Activated T-helper 17 cell treated with anti-CD3 and anti-CD28 coated beads, Interleukin-2, amount 50 U/mL, for 72 hours (primary cell): Measurements from ENCODE around the gene OR4D2. TPM values are rescaled to one million over a fixed set of nuclear protein-coding genes. Genes with fewer than 3 reads are reported as not detected.

Experiments used
- ATAC-seq: fragments of 150-1000 bp; cut with Tn5 transposase; replicated peaks from 2 replicates; pipeline ENCODE4 v1.10.0; 2021; ENCODE audit warnings: mild to moderate bottlenecking, moderate library complexity
- H3K27ac Mint-ChIP-seq: one replicate; pipeline ENCODE4 v1.8.0; 2022; ENCODE audit warnings: mixed read lengths
- H3K27me3 Mint-ChIP-seq: one replicate; pipeline ENCODE4 v1.8.0; 2022; ENCODE audit warnings: mixed read lengths
- H3K36me3 Mint-ChIP-seq: one replicate; pipeline ENCODE4 v1.8.0; 2022; ENCODE audit warnings: low read depth, mild to moderate bottlenecking, mixed read lengths
- H3K4me1 Mint-ChIP-seq: one replicate; pipeline ENCODE4 v1.8.0; 2022; ENCODE audit warnings: mixed read lengths
- H3K4me3 Mint-ChIP-seq: one replicate; pipeline ENCODE4 v1.8.0; 2022; ENCODE audit warnings: mild to moderate bottlenecking, mixed read lengths
- H3K9me3 Mint-ChIP-seq: one replicate; pipeline ENCODE4 v1.8.0; 2022; ENCODE audit warnings: mixed read lengths
- total RNA-seq, 2 donors: library from RNA; stranded (reverse); gene quantifications; one replicate each; pipeline ENCODE4 v1.2.3, GENCODE V29; 2022

Gene OR4D2
- total RNA-seq, 2 donors from 2014 or later = not detected

GRCh38 chr17:58153671-58154070 lies 13.1 kb upstream of the OR4D2 start:
- ATAC-seq = no peak
- H3K27ac Mint-ChIP-seq = peak overlapping the region; percentile 82
- H3K27me3 Mint-ChIP-seq = no peaks in the 10 kb centered on the region
- peaks cover 39% of the 10 kb centered on the region for H3K4me1 Mint-ChIP-seq
- H3K36me3 Mint-ChIP-seq = no peaks in the 10 kb centered on the region
- peak overlapping the region; percentile 58 for H3K4me3 Mint-ChIP-seq
- H3K9me3 Mint-ChIP-seq = peaks cover 4% of the 10 kb centered on the region

- Mint-ChIP-seq H3K27ac (peak overlapping the region; percentile 92), H3K4me1 (peaks cover 40% of the 10 kb centered on the region), H3K4me3 (peak overlapping the region; percentile 93), H3K9me3 (peaks cover 8% of the 10 kb centered on the region), H3K27me3 (no peaks in the 10 kb centered on the region), H3K36me3 (no peaks in the 10 kb centered on the region)
- ATAC-seq = peak; percentile 89
These were observed 9.7 kb upstream of the OR4D2 start for GRCh38 chr17:58156839-58157803.

- H3K36me3 Mint-ChIP-seq = no peaks in the 10 kb centered on the region
- H3K4me3 Mint-ChIP-seq = peak overlapping the region; percentile 93
- H3K9me3 Mint-ChIP-seq = peaks cover 8% of the 10 kb centered on the region
- no peak overlapping the region for H3K27ac Mint-ChIP-seq
- H3K4me1 Mint-ChIP-seq = peaks cover 29% of the 10 kb centered on the region
- no peak for ATAC-seq
- H3K27me3 Mint-ChIP-seq = no peaks in the 10 kb centered on the region
These were observed 8.6 kb upstream of the OR4D2 start for GRCh38 chr17:58158181-58158580.

GRCh38 chr17:58161566-58161965 lies 5.2 kb upstream of the OR4D2 start:
- no peak overlapping the region for H3K4me3 Mint-ChIP-seq
- H3K36me3 Mint-ChIP-seq = no peaks in the 10 kb centered on the region
- no peak for ATAC-seq
- H3K4me1 Mint-ChIP-seq = peaks cover 11% of the 10 kb centered on the region
- H3K9me3 Mint-ChIP-seq = peaks cover 4% of the 10 kb centered on the region
- no peaks in the 10 kb centered on the region for H3K27me3 Mint-ChIP-seq
- H3K27ac Mint-ChIP-seq = no peak overlapping the region

GRCh38 chr17:58165981-58166380 lies 801 bp upstream of the OR4D2 start:
- Mint-ChIP-seq H3K4me3 (no peak overlapping the region), H3K27me3 (no peaks in the 10 kb centered on the region), H3K27ac (no peak overlapping the region), H3K9me3 (no peaks in the 10 kb centered on the region), H3K4me1 (peaks cover 17% of the 10 kb centered on the region), H3K36me3 (no peaks in the 10 kb centered on the region)
- ATAC-seq = no peak

- Mint-ChIP-seq H3K36me3 (no peaks in the 10 kb centered on the region), H3K27me3 (no peaks in the 10 kb centered on the region), H3K4me1 (peaks cover 30% of the 10 kb centered on the region), H3K9me3 (no peaks in the 10 kb centered on the region), H3K27ac (peak overlapping the region; percentile 68), H3K4me3 (peak overlapping the region; percentile 60)
- no peak for ATAC-seq
These were observed 3.8 kb downstream of the OR4D2 start for GRCh38 chr17:58170622-58171021.

- no peaks in the 10 kb centered on the region for H3K27me3 Mint-ChIP-seq
- peak overlapping the region; percentile 53 for H3K4me3 Mint-ChIP-seq
- no peaks in the 10 kb centered on the region for H3K36me3 Mint-ChIP-seq
- no peaks in the 10 kb centered on the region for H3K9me3 Mint-ChIP-seq
- peak; percentile 94 for ATAC-seq
- peak overlapping the region; percentile 82 for H3K27ac Mint-ChIP-seq
- H3K4me1 Mint-ChIP-seq = peaks cover 30% of the 10 kb centered on the region
These were observed 5.7 kb downstream of the OR4D2 start for GRCh38 chr17:58172369-58173071.

GRCh38 chr17:58174871-58175270 lies 8.1 kb downstream of the OR4D2 start:
- Mint-ChIP-seq H3K27me3 (no peaks in the 10 kb centered on the region), H3K4me1 (peaks cover 22% of the 10 kb centered on the region), H3K9me3 (no peaks in the 10 kb centered on the region), H3K36me3 (no peaks in the 10 kb centered on the region), H3K4me3 (no peak overlapping the region), H3K27ac (no peak overlapping the region)
- ATAC-seq = no peak

- ATAC-seq = no peak
- Mint-ChIP-seq H3K27ac (no peak overlapping the region), H3K36me3 (no peaks in the 10 kb centered on the region), H3K4me3 (no peak overlapping the region), H3K27me3 (no peaks in the 10 kb centered on the region), H3K4me1 (peaks cover 13% of the 10 kb centered on the region), H3K9me3 (no peaks in the 10 kb centered on the region)
These were observed 9.4 kb downstream of the OR4D2 start for GRCh38 chr17:58176200-58176599.

GRCh38 chr17:58181796-58182195 lies 15.0 kb downstream of the OR4D2 start:
- no peak for ATAC-seq
- Mint-ChIP-seq H3K27me3 (no peaks in the 10 kb centered on the region), H3K36me3 (no peaks in the 10 kb centered on the region), H3K4me3 (no peak overlapping the region), H3K4me1 (no peaks in the 10 kb centered on the region), H3K27ac (no peak overlapping the region), H3K9me3 (no peaks in the 10 kb centered on the region)

- H3K4me1 Mint-ChIP-seq = no peaks in the 10 kb centered on the region
- peaks cover 6% of the 10 kb centered on the region for H3K27me3 Mint-ChIP-seq
- no peaks in the 10 kb centered on the region for H3K36me3 Mint-ChIP-seq
- ATAC-seq = no peak
- H3K4me3 Mint-ChIP-seq = no peak overlapping the region
- no peak overlapping the region for H3K27ac Mint-ChIP-seq
- no peaks in the 10 kb centered on the region for H3K9me3 Mint-ChIP-seq
These were observed 16.7 kb downstream of the OR4D2 start for GRCh38 chr17:58183514-58183913.

GRCh38 chr17:58184308-58184985 lies 17.7 kb downstream of the OR4D2 start:
- Mint-ChIP-seq H3K27ac (no peak overlapping the region), H3K4me1 (no peaks in the 10 kb centered on the region), H3K4me3 (no peak overlapping the region), H3K9me3 (no peaks in the 10 kb centered on the region), H3K36me3 (no peaks in the 10 kb centered on the region), H3K27me3 (peaks cover 6% of the 10 kb centered on the region)
- no peak for ATAC-seq

GRCh38 chr17:58184986-58185761 lies 18.4 kb downstream of the OR4D2 start:
- H3K27me3 Mint-ChIP-seq = peaks cover 12% of the 10 kb centered on the region
- H3K4me3 Mint-ChIP-seq = no peak overlapping the region
- H3K9me3 Mint-ChIP-seq = no peaks in the 10 kb centered on the region
- H3K36me3 Mint-ChIP-seq = no peaks in the 10 kb centered on the region
- no peak overlapping the region for H3K27ac Mint-ChIP-seq
- no peaks in the 10 kb centered on the region for H3K4me1 Mint-ChIP-seq
- no peak for ATAC-seq

- Mint-ChIP-seq H3K27me3 (peaks cover 12% of the 10 kb centered on the region), H3K4me1 (no peaks in the 10 kb centered on the region), H3K27ac (no peak overlapping the region), H3K36me3 (no peaks in the 10 kb centered on the region), H3K9me3 (no peaks in the 10 kb centered on the region), H3K4me3 (no peak overlapping the region)
- no peak for ATAC-seq
These were observed 19.8 kb downstream of the OR4D2 start for GRCh38 chr17:58186591-58186990.
